Activated effector memory CD4-positive, alpha-beta T cell treated with Interleukin-2 at 50 U/mL for 16 hours (primary cell): ENCODE data around the gene KCNN4.

Experiments used
- DNase-seq: peaks from one replicate; pipeline ENCODE4 v3.0.0-alpha.2; 2020

KCNN4 gene

GRCh38 chr19:43747557-43748204, 33.1 kb downstream of the KCNN4 start:
- DNase-seq: no peak

DNA sequence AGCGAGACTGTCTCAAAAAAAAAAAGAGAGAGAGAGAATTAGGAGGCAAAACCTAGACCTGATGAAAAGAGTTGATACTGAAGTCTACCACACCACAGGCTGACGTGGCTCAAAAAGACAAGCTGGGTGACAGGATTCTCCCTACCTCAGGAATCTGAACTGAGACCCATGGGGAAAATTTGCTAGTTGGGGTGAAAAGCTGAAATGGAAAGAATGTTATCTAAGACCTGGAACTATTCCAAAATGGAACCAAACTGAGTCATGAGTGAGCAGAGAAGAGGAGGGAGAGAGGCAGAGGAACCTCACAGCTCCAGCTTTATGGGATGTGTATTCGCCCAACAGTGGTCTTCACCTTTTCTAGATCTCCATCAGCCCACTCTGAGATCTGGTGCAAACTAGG, 37.7 kb downstream of the KCNN4 start:
- no peak for DNase-seq

DNA sequence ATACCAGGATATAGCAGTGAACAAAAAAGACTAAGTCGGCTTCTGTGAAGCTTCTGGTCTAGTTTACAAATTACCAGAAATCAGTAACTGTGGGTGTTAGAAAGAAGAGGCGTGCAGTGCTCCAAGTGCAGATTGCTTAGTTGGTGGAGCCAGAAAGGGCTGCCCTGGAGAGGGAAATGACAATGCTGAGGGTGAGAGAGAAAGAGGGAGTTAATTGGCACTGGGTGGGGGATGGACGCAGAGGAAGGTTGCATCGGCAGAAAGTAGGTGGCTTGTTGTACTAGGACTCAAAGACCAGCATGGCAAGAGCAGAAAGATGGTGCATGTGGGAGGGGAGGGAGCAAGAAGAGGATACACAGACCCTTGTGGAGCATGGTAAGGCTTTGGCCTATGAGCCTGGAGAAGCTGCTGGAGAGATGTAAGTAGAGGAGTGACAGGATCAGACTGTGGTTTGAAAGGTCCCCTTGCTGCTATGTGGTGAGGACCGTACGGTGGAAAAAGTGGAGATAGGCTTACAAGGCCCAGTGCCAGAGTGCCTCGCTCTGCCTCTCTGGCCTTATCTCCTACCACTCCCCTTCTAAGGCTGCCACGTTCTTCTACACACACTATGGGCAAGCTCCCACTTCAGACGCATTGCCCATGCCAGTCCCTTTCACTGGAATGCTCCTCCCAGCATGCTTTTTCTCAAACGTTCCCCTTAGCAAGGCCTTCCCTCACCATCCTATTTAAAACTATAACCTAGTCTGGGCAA, 39.5 kb downstream of the KCNN4 start:
- DNase-seq: no peak

- DNase-seq: no peak
Observed at GRCh38 chr19:43739439-43740235, 41.1 kb downstream of the KCNN4 start.

DNA sequence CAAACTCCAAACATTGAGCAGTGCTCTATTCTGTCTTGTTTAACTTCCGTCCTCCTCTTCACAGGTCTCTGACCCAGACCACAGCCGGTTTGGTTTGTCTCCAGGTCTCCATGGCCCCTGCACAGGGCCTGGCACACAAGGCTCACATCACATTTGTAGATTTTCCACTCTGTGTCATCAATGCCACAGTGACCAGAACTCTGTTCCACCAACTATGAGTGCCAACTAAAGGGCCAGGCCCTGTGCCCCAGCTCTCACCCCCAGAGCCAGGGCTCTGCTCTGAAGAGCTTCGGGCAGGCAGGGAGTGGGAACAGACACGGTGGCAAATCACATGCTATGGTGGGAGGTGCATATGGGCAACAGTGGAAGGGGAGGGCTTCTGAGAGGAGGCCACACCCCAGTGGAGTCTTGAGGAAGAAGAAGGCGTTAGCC, 42.0 kb downstream of the KCNN4 start:
- DNase-seq: no peak

DNA sequence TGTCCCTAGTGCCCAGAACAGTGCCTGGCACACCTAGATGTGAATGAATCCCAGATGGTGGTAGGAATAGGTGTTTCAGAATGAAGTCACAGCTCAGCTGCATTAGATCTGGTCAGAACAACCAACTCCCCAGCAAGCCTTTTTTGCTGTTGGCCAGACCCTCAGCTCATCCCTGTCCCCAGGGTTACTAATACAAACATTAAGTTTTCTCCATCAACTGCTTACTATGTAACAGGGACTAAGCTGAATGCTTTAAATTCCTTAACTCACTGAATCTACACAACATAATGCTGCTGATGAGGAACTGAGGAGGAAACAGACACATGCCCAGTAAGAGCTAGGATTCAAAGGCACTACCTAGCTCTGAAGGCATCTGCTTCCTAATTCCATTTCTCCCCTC, 44.8 kb downstream of the KCNN4 start:
- DNase-seq: no peak

DNA sequence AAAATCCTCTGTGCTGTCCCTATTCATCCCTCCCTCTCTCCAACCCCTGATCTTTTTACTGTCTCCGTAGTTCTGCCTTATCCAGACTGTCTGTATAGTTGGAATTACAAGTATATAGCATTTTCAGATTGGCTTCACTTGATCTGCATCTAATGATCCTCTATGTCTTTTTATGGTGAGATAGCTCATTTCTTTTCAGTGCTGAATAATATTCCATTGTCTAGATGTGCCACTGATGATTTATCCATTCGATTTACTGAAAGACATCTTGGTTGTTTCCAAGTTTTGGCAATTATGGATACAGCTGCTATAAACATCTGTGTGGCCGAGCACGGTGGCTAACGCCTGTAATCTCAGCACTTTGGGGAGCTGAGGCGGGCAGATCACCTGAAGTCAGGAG, 45.8 kb downstream of the KCNN4 start:
- no peak for DNase-seq

DNA sequence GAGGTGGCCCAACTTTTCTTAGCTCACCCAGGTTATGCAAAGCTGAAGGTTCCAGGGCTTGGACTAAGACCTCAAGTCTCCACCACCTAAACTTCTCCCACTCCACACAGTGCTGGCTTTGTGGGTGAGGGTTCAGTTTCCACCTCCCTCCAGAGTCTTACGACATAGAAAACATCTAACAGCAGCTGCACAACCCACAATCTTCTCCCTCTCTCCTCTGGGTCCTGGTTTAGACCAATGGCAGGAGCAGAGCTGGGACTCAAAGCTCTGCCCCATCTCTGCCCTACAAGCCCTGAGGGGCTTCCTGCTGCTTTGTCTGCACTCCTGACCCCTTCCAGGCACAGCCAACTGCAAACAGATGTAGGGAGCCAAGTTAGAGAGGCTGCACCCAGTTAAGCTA, 48.9 kb downstream of the KCNN4 start:
- no peak for DNase-seq

DNA sequence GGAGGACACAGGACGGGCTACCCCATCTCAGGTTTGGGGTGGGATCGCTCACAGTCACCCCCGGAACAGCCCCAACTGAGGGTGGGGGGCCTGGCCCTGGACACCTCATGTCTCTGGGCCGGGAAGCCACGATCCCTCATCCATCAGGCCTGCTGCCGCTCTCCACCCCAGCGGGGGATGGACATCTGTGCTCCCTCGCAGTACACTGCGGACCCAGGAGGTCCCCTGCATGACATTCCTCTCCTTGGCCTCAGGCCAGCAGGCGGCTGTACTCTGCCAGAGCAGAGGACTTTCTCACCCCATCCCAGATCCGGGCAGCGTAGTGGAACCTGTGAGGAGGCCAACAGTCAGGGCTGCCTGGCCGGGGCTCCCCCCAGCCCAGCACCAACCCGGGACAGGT, 49.4 kb downstream of the KCNN4 start:
- no peak for DNase-seq

DNA sequence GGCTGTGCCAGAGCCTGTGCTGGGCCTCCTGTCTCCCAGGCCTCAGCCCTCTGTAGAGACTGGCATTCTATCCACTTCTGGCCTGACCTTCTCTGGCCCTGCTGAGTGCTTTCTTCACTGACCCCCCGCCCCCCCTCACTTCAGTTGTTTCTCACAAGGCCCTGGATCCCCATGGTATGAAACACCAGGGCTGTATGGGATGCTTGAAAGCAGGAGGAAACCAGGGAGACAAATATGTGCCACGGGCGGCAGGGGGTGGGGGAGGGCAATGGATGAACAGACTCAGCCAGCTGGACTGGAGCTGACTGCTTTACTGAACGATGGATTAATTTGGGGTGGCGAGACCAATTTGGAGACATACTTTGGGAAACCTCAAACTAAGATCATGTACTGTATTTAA, 50.9 kb downstream of the KCNN4 start:
- no peak for DNase-seq

DNA sequence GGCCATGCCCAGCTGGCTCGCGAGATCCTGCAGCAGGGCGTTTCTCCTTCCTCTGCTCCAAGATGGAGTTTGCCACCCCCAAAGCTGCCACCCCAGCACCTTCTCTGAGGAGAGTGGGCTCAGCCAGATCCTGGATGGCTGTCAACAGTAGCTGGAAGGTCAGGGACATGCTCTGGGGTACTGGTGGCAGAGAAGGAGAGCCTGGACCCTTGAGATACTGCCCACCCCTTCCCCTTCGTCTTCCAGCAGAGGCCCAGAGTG, 53.2 kb downstream of the KCNN4 start:
- no peak for DNase-seq

GRCh38 chr19:43726736-43727592, 53.8 kb downstream of the KCNN4 start:
- no peak for DNase-seq

DNA sequence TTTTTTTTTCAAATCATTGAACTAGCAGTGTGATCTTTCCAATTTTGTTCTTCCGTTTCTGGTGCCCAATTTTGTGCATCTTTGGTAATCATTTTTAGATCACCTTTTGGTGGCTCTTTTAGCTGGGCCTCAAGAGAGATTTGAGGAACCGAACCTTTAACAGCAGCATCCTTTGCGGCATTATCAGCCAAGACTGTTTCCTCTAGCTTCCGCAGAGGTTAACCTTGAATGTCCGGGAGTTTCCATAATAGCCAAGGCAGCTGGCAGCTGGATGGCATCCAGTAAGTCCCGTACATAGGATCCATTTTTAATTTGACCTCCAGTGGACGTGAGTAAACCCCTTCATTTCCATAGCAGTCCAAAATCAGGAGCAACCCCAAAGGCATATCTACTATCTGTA, 55.3 kb downstream of the KCNN4 start:
- DNase-seq: no peak

DNA sequence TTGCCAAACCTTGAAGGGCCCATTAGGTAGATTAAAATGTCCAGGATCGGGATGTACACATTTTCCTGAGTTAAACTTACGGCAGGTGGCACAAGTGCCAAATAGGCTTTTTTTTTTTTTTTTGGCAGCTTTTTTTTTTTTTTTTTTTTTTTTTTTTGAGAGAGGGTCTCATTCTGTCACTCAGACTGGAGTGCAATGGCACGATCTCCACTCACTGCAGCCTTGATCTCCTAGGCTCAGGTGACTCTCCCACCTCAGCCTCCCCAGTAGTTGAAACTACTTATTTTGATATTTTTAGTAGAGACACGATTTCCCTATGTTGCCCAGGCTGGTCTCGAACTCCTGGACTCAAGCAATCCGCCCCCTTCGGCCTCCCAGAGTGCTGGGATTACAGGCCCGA, 55.9 kb downstream of the KCNN4 start:
- no peak for DNase-seq

DNA sequence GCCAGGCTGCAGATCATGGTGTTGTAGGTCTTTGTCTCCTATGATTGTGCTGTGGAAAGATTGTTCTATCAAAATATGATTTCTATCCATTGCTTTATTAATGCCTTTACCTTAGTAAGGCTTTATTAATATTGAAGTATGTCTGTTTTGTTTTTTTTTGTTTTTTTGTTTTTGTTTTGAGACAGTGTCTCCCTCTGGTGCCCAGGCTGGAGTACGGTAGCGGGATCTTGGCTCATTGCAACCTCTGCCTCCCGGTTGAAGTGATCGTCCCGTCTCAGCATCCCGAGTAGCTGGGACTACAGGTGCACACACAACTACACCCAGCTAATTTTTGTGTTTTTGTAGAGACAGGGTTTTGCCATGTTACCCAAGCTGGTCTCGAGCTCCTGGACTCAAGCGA, 57.2 kb downstream of the KCNN4 start:
- DNase-seq: no peak

DNA sequence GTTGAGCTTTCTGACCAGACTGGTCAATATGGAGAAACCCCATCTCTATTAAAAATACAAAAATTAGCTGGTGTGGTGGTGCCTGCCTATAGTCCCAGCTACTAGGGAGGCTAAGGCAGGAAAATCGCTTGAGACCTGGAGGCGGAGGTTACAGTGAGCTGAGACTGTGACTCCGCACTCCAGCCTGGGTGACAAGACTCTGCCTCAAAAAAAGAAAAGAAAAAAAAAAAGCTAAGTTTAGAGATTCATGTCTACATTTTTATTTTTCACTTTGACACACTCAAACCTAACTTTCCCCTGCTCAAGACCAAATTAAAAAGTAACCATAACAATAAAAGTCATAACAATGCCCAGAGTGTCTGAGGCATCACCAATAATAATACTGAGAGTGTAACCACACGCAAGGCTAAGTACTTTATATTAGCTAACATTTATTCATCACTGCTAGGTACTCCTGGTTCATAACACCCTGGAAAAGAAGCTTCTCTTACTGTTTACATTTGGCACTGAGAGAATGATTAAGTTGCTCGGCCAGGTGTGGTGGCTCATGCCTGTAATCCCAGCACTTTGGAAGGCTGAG, 59.2 kb downstream of the KCNN4 start:
- DNase-seq: no peak

- no peak for DNase-seq
Observed at GRCh38 chr19:43720936-43721335, 59.8 kb downstream of the KCNN4 start.

- DNase-seq: no peak
Observed at GRCh38 chr19:43719918-43720317, 60.9 kb downstream of the KCNN4 start.

DNA sequence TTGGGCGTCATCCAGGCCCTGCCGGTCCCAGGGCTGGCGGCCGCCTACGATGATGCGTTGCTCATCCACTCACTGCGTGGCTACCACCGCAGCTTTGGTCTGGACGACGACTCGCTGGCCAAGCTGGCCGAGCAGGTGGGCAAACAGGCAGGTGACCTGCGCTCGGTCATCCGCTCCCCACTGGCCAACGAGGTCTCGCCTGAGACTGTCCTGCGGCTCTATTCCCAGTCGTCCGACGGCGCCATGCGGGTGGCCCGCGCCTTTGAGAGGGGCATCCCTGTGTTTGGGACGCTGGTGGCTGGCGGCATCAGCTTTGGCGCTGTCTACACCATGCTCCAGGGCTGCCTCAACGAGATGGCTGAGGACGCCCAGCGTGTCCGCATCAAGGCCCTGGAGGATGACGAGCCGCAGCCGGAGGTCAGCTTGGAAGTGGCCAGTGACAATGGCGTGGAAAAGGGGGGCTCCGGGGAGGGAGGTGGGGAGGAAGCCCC, 61.4 kb downstream of the KCNN4 start:
- DNase-seq: no peak

DNA sequence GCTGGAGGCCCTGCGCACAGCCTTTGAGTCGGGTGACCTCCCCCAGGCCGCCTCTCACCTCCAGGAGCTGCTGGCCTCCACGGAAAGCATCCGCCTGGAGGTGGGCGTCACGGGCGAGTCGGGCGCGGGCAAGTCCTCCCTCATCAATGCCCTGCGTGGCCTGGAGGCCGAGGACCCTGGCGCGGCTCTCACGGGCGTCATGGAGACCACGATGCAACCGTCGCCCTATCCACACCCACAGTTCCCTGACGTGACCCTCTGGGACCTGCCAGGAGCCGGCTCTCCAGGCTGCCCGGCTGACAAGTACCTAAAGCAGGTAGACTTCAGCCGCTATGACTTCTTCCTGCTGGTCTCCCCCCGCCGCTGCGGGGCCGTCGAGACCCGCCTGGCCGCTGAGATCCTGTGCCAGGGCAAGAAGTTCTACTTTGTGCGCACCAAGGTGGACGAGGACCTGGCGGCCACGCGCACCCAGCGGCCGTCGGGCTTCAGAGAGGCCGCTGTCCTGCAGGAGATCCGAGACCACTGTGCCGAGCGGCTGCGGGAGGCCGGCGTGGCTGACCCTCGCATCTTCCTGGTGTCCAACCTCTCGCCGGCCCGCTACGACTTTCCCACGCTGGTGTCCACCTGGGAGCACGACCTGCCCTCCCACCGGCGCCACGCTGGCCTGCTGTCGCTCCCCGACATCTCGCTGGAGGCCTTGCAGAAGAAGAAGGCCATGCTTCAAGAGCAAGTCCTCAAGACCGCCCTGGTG, 62.0 kb downstream of the KCNN4 start:
- no peak for DNase-seq
